ENCODE data around the gene EPN2.

Gene EPN2

GRCh38 chr17:19330271-19330670 is 93.1 kb downstream of the EPN2 start:
- Histone ChIP-seq H3K27ac (ENCODE audit: low read length, poor library complexity, severe bottlenecking) (peak overlapping the region; percentile 17), H3K4me3 (ENCODE audit: insufficient read depth in 1 of 2, low read depth in 1 of 2, low read length in 2 of 2) (no peak overlapping the region), H2AK5ac (ENCODE audit: low read length, severe bottlenecking) (peak overlapping the region; percentile 4), H3K4ac (ENCODE audit: low read depth in 1 of 2, low read length in 2 of 2) (no peak overlapping the region), H2BK5ac (ENCODE audit: low read depth, low read length, poor library complexity, severe bottlenecking) (no peak overlapping the region), H3K27me3 (ENCODE audit: control insufficient read depth in 1 of 2, insufficient read depth in 1 of 2, low read length in 2 of 2) (no peaks in the 10 kb centered on the region), H3K23ac (ENCODE audit: low read length in 2 of 2) (no peak overlapping the region), H2BK15ac (ENCODE audit: low read depth, poor library complexity, severe bottlenecking) (no peak overlapping the region), H4K91ac (ENCODE audit: low read length) (no peak overlapping the region), H2BK12ac (ENCODE audit: low read length in 2 of 2) (no peak overlapping the region), H3K14ac (ENCODE audit: low read length in 2 of 2) (no peak overlapping the region), H3K36me3 (ENCODE audit: control insufficient read depth in 1 of 2, insufficient read depth in 2 of 2, low read depth in 1 of 2, low read length in 2 of 2) (peaks cover 31 to 52% of the 10 kb centered on the region in 2 experiments), H3K9ac (ENCODE audit: low read length) (no peak overlapping the region), H3K9me3 (ENCODE audit: control insufficient read depth, low read length) (peaks cover 2% of the 10 kb centered on the region), H3K79me1 (replicated peaks; ENCODE audit: low read length, poor library complexity, severe bottlenecking) (peaks cover 18% of the 10 kb centered on the region), H3K4me1 (ENCODE audit: control insufficient read depth, insufficient read depth, low read depth, low read length) (peaks cover 44% of the 10 kb centered on the region), H2BK120ac (ENCODE audit: low read depth, low read length) (no peak overlapping the region), H4K8ac (ENCODE audit: low read length) (no peak overlapping the region), H3K4me2 (ENCODE audit: low read length, poor library complexity, severe bottlenecking) (no peak overlapping the region), H3K18ac (ENCODE audit: low read depth in 1 of 2, low read length in 2 of 2) (no peak overlapping the region), H2AFZ (ENCODE audit: low read depth, low read length) (no peak overlapping the region)
- WGBS, result 96% methylated on average over 3 of the region's 3 CpGs
- no peak for DNase-seq

GRCh38 chr17:19331134-19331533 is 94.0 kb downstream of the EPN2 start:
- Histone ChIP-seq H2BK12ac (ENCODE audit: low read length in 2 of 2) (no peak overlapping the region), H3K18ac (ENCODE audit: low read depth in 1 of 2, low read length in 2 of 2) (no peak overlapping the region), H3K14ac (ENCODE audit: low read length in 2 of 2) (no peak overlapping the region), H3K79me1 (replicated peaks; ENCODE audit: low read length, poor library complexity, severe bottlenecking) (peaks cover 20% of the 10 kb centered on the region), H3K4me3 (ENCODE audit: insufficient read depth in 1 of 2, low read depth in 1 of 2, low read length in 2 of 2) (no peak overlapping the region), H2AFZ (ENCODE audit: low read depth, low read length) (no peak overlapping the region), H3K9ac (ENCODE audit: low read length) (peak overlapping the region; percentile 56), H2BK120ac (ENCODE audit: low read depth, low read length) (no peak overlapping the region), H3K23ac (ENCODE audit: low read length in 2 of 2) (no peak overlapping the region), H2BK5ac (ENCODE audit: low read depth, low read length, poor library complexity, severe bottlenecking) (no peak overlapping the region), H3K27me3 (ENCODE audit: control insufficient read depth in 1 of 2, insufficient read depth in 1 of 2, low read length in 2 of 2) (no peaks in the 10 kb centered on the region), H2BK15ac (ENCODE audit: low read depth, poor library complexity, severe bottlenecking) (no peak overlapping the region), H3K27ac (ENCODE audit: low read length, poor library complexity, severe bottlenecking) (peak overlapping the region; percentile 75), H3K4me1 (ENCODE audit: control insufficient read depth, insufficient read depth, low read depth, low read length) (peaks cover 44% of the 10 kb centered on the region), H4K8ac (ENCODE audit: low read length) (no peak overlapping the region), H4K91ac (ENCODE audit: low read length) (no peak overlapping the region), H3K36me3 (ENCODE audit: control insufficient read depth in 1 of 2, insufficient read depth in 2 of 2, low read depth in 1 of 2, low read length in 2 of 2) (peaks cover 36 to 60% of the 10 kb centered on the region in 2 experiments), H2AK5ac (ENCODE audit: low read length, severe bottlenecking) (no peak overlapping the region), H3K9me3 (ENCODE audit: control insufficient read depth, low read length) (no peaks in the 10 kb centered on the region), H3K4me2 (ENCODE audit: low read length, poor library complexity, severe bottlenecking) (no peak overlapping the region), H3K4ac (ENCODE audit: low read depth in 1 of 2, low read length in 2 of 2) (no peak overlapping the region)
- WGBS, result 46% methylated on average over 4 of the region's 4 CpGs
- DNase-seq, result peak; percentile 77

GRCh38 chr17:19331543-19332245 is 94.5 kb downstream of the EPN2 start:
- Histone ChIP-seq H3K23ac (ENCODE audit: low read length in 2 of 2) (no peak overlapping the region), H3K14ac (ENCODE audit: low read length in 2 of 2) (peak overlapping the region in 1 of 2 experiments; percentile 63), H3K27me3 (ENCODE audit: control insufficient read depth in 1 of 2, insufficient read depth in 1 of 2, low read length in 2 of 2) (no peaks in the 10 kb centered on the region), H3K18ac (ENCODE audit: low read depth in 1 of 2, low read length in 2 of 2) (peak overlapping the region in 1 of 2 experiments; percentile 80), H2BK5ac (ENCODE audit: low read depth, low read length, poor library complexity, severe bottlenecking) (peak overlapping the region; percentile 70), H3K27ac (ENCODE audit: low read length, poor library complexity, severe bottlenecking) (peak overlapping the region; percentile 75), H2BK15ac (ENCODE audit: low read depth, poor library complexity, severe bottlenecking) (no peak overlapping the region), H3K9me3 (ENCODE audit: control insufficient read depth, low read length) (no peaks in the 10 kb centered on the region), H3K9ac (ENCODE audit: low read length) (peak overlapping the region; percentile 47), H4K91ac (ENCODE audit: low read length) (peak overlapping the region; percentile 25), H3K4me2 (ENCODE audit: low read length, poor library complexity, severe bottlenecking) (no peak overlapping the region), H2AK5ac (ENCODE audit: low read length, severe bottlenecking) (peak overlapping the region; percentile 98), H4K8ac (ENCODE audit: low read length) (no peak overlapping the region), H3K4me1 (ENCODE audit: control insufficient read depth, insufficient read depth, low read depth, low read length) (peaks cover 43% of the 10 kb centered on the region), H3K4ac (ENCODE audit: low read depth in 1 of 2, low read length in 2 of 2) (peak overlapping the region in 1 of 2 experiments; percentile 24), H3K36me3 (ENCODE audit: control insufficient read depth in 1 of 2, insufficient read depth in 2 of 2, low read depth in 1 of 2, low read length in 2 of 2) (peaks cover 42 to 65% of the 10 kb centered on the region in 2 experiments), H2BK12ac (ENCODE audit: low read length in 2 of 2) (peak overlapping the region in 1 of 2 experiments; percentile 65), H2AFZ (ENCODE audit: low read depth, low read length) (no peak overlapping the region), H2BK120ac (ENCODE audit: low read depth, low read length) (no peak overlapping the region), H3K79me1 (replicated peaks; ENCODE audit: low read length, poor library complexity, severe bottlenecking) (peaks cover 20% of the 10 kb centered on the region), H3K4me3 (ENCODE audit: insufficient read depth in 1 of 2, low read depth in 1 of 2, low read length in 2 of 2) (no peak overlapping the region)
- DNase-seq, result no peak
- WGBS, result 96% methylated on average over 13 of the region's 13 CpGs

GRCh38 chr17:19332371-19333131 is 95.4 kb downstream of the EPN2 start:
- no peaks in the 10 kb centered on the region for H3K27me3 ChIP-seq (ENCODE audit: control insufficient read depth in 1 of 2, insufficient read depth in 1 of 2, low read length in 2 of 2)
- no peak overlapping the region for H3K9ac ChIP-seq (ENCODE audit: low read length)
- H3K23ac ChIP-seq (ENCODE audit: low read length in 2 of 2), result no peak overlapping the region
- H4K91ac ChIP-seq (ENCODE audit: low read length), result no peak overlapping the region
- H2BK12ac ChIP-seq (ENCODE audit: low read length in 2 of 2), result no peak overlapping the region
- 93% methylated on average over 6 of the region's 6 CpGs for WGBS
- no peak overlapping the region for H2BK15ac ChIP-seq (ENCODE audit: low read depth, poor library complexity, severe bottlenecking)
- DNase-seq, result no peak
- no peak overlapping the region for H4K8ac ChIP-seq (ENCODE audit: low read length)
- H3K4ac ChIP-seq (ENCODE audit: low read depth in 1 of 2, low read length in 2 of 2), result no peak overlapping the region
- H2AFZ ChIP-seq (ENCODE audit: low read depth, low read length), result no peak overlapping the region
- H3K79me1 ChIP-seq (replicated peaks; ENCODE audit: low read length, poor library complexity, severe bottlenecking), result peaks cover 20% of the 10 kb centered on the region
- H3K18ac ChIP-seq (ENCODE audit: low read depth in 1 of 2, low read length in 2 of 2), result peak overlapping the region in 1 of 2 experiments; percentile 11
- H3K4me2 ChIP-seq (ENCODE audit: low read length, poor library complexity, severe bottlenecking), result no peak overlapping the region
- peak overlapping the region; percentile 75 for H3K27ac ChIP-seq (ENCODE audit: low read length, poor library complexity, severe bottlenecking)
- H3K4me1 ChIP-seq (ENCODE audit: control insufficient read depth, insufficient read depth, low read depth, low read length), result peaks cover 43% of the 10 kb centered on the region
- no peak overlapping the region for H2BK5ac ChIP-seq (ENCODE audit: low read depth, low read length, poor library complexity, severe bottlenecking)
- H3K9me3 ChIP-seq (ENCODE audit: control insufficient read depth, low read length), result no peaks in the 10 kb centered on the region
- H2BK120ac ChIP-seq (ENCODE audit: low read depth, low read length), result no peak overlapping the region
- peaks cover 50 to 69% of the 10 kb centered on the region in 2 experiments for H3K36me3 ChIP-seq (ENCODE audit: control insufficient read depth in 1 of 2, insufficient read depth in 2 of 2, low read depth in 1 of 2, low read length in 2 of 2)
- no peak overlapping the region for H3K4me3 ChIP-seq (ENCODE audit: insufficient read depth in 1 of 2, low read depth in 1 of 2, low read length in 2 of 2)
- H2AK5ac ChIP-seq (ENCODE audit: low read length, severe bottlenecking), result peak overlapping the region; percentile 98
- H3K14ac ChIP-seq (ENCODE audit: low read length in 2 of 2), result no peak overlapping the region

Measured in mesenchymal stem cell (in vitro differentiated cells and primary cell).